GM18873 (cell line): ENCODE data around the gene TTLL1.
"Not testable (repeated sequence)": the region's sequence is repeated elsewhere in the genome, so short reads cannot be mapped to it uniquely, and the experiment has no call there.

Experiments
- ATAC-seq: cut with Tn5 transposase; IDR thresholded peaks from one replicate; pipeline ENCODE4 v1.9.1; 2021; ENCODE audit warnings: mild to moderate bottlenecking, moderate library complexity, moderate number of reproducible peaks; ENCODE audit not compliant: unreplicated experiment, low FRiP score

TTLL1 gene

GRCh38 chr22:43079742-43080141 is 9.4 kb downstream of the TTLL1 start:
- no peak for ATAC-seq

GRCh38 chr22:43078522-43078921 is 10.7 kb downstream of the TTLL1 start:
- ATAC-seq, result no peak

GRCh38 chr22:43077121-43077877 is 11.9 kb downstream of the TTLL1 start:
- no peak for ATAC-seq

- no peak for ATAC-seq
Measured at GRCh38 chr22:43066844-43067385, 22.3 kb downstream of the TTLL1 start.

GRCh38 chr22:43066134-43066533 is 23.1 kb downstream of the TTLL1 start:
- no peak for ATAC-seq

GRCh38 chr22:43060183-43060582 is 29.0 kb downstream of the TTLL1 start:
- no peak for ATAC-seq

- ATAC-seq, result no peak
Measured at GRCh38 chr22:43057641-43058040, 31.6 kb downstream of the TTLL1 start.

GRCh38 chr22:43053176-43053575 is 36.0 kb downstream of the TTLL1 start:
- no peak for ATAC-seq

GRCh38 chr22:43050995-43051394 is 38.2 kb downstream of the TTLL1 start:
- ATAC-seq, result no peak

GRCh38 chr22:43047605-43048004 is 41.6 kb downstream of the TTLL1 start:
- ATAC-seq, result no peak

GRCh38 chr22:43044290-43044712 is 44.9 kb downstream of the TTLL1 start:
- ATAC-seq, result no peak

- no peak for ATAC-seq
Measured at GRCh38 chr22:43042101-43042780, 47.0 kb downstream of the TTLL1 start.

- no peak for ATAC-seq
Measured at GRCh38 chr22:43039800-43040199, 49.4 kb downstream of the TTLL1 start.

GRCh38 chr22:43038325-43038724 is 50.9 kb downstream of the TTLL1 start:
- no peak for ATAC-seq

GRCh38 chr22:43036282-43036829 is 52.8 kb downstream of the TTLL1 start:
- ATAC-seq, result no peak

GRCh38 chr22:43035250-43035649 is 53.9 kb downstream of the TTLL1 start:
- ATAC-seq, result no peak

- no peak for ATAC-seq
Measured at GRCh38 chr22:43031617-43032016, 57.6 kb downstream of the TTLL1 start.

GRCh38 chr22:43018615-43019014 is 70.6 kb downstream of the TTLL1 start:
- no peak for ATAC-seq

GRCh38 chr22:43017525-43018460 is 71.4 kb downstream of the TTLL1 start:
- no peak for ATAC-seq

GRCh38 chr22:43016150-43016549 is 73.0 kb downstream of the TTLL1 start:
- not testable (repeated sequence) for ATAC-seq
